B cell (primary cell): ENCODE measurements around the gene ANKRD34A.

Source experiments
- CTCF ChIP-seq: fragments of 200-600 bp; IDR thresholded peaks from one replicate; pipeline ENCODE4 v1.8.0; 2022; ENCODE audit warnings: antibody characterized with exemption, mild to moderate bottlenecking
- EZH2 ChIP-seq: IDR thresholded peaks from 2 replicates; pipeline ENCODE4 v1.6.1; 2012; ENCODE audit warnings: borderline replicate concordance, low read depth, mild to moderate bottlenecking, moderate library complexity, low read length; ENCODE audit not compliant: insufficient read depth, poor library complexity, severe bottlenecking

DNA sequence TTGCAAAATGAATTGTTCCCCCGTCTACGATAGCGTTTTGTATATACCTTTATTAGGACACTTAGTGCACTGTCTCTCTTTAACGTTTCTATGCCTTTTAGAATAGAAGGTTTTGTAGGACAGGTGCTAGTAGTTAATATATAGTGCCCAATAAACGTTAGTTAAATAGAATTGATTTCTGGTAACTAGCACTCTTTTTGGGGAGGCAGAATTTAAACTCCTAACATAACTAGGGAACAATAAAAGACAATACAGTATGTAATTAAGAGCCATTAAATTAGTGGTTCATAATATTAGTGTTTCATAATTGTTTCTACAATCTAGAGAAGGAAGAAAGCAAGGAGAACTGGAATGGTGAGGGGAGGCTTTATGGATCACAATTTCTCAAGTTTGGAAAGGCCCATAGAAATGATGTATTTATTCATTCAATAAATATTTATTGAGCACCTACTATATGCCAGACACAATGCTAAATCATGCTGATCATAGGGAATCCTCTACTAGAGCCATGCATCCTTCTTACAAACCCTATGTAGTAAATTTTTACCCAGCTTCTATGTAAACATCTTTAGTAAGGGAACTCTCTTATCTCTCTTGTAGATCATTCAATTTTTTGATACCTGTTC, 857 bp upstream of the ANKRD34A start:
- TF ChIP-seq CTCF (no peak), EZH2 (no peak)
